ENCODE results near the gene IGFBP4. TPM values are rescaled to one million over a fixed set of nuclear protein-coding genes. Genes with fewer than 3 reads are reported as not detected.

The IGFBP4 gene
- total RNA-seq, 1 donor from 2014 or later = 142 TPM

DNA sequence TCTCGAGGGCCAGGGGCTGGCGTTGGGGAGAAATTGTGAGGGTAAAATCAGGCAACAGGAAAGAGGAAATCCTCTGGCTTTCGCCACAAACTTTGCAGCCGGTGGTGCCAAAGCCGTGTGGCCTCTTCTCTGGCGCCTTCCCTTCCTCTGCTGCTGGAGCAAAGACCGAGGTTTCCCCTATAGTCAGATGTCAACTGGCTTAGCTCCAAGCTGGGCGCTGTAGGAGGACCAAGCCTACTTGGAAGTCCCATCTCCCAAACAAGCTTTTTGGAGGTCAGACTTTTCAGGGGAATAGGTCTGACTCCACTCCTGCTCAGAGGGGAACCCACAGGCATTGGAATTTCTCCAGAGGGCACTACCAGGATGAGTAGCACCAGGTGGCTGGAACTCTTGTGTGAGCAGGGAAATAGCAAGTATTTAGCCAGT, 5.0 kb downstream of the IGFBP4 start:
- peaks cover 31% of the 10 kb centered on the region for H3K4me1 Mint-ChIP-seq (ENCODE audit: low read depth, unreplicated experiment)
- Histone ChIP-seq H3K4me2 (ENCODE audit: low read length) (no peak overlapping the region), H2AFZ (ENCODE audit: low read depth, low read length) (no peak overlapping the region), H3K4me1 (ENCODE audit: insufficient read depth, low read length) (peaks cover 40% of the 10 kb centered on the region), H3K9ac (ENCODE audit: low read length) (no peak overlapping the region), H4K20me1 (ENCODE audit: insufficient read depth, low read length) (peaks cover 84% of the 10 kb centered on the region), H3K9me3 (ENCODE audit: insufficient read depth, low read depth, low read length) (no peaks in the 10 kb centered on the region), H3K36me3 (ENCODE audit: insufficient read depth, low read length) (no peaks in the 10 kb centered on the region), H3K4me3 (ENCODE audit: insufficient read depth, low read depth, low read length) (no peak overlapping the region), H3K79me2 (ENCODE audit: insufficient read depth, low read length) (peaks cover 64% of the 10 kb centered on the region), H3K27me3 (ENCODE audit: insufficient read depth, low read length) (no peaks in the 10 kb centered on the region), H3K27ac (ENCODE audit: low read depth, low read length) (no peak overlapping the region)
- no peak for DNase-seq (ENCODE audit: low read depth)
- no peaks in the 10 kb centered on the region for H3K9me3 Mint-ChIP-seq (ENCODE audit: unreplicated experiment)
- no peak for FAIRE-seq
- H3K27ac Mint-ChIP-seq (ENCODE audit: unreplicated experiment) = no peak overlapping the region
- H3K36me3 Mint-ChIP-seq (ENCODE audit: low read depth, unreplicated experiment) = peaks cover 7% of the 10 kb centered on the region
- TF ChIP-seq CTCF (IDR thresholded peaks at IDR 0.05; ENCODE audit: insufficient read depth, low read depth, low read length) (no peak), EZH2 (IDR thresholded peaks at IDR 0.05; ENCODE audit: insufficient read depth, low read length) (no peak)
- no peak overlapping the region for H3K4me3 Mint-ChIP-seq (ENCODE audit: unreplicated experiment)
- no peaks in the 10 kb centered on the region for H3K27me3 Mint-ChIP-seq (ENCODE audit: low read depth, unreplicated experiment)

GRCh38 chr17:40448639-40449261, 5.5 kb downstream of the IGFBP4 start:
- H3K9ac ChIP-seq (ENCODE audit: low read length) = no peak overlapping the region
- no peak overlapping the region for H3K4me3 ChIP-seq (ENCODE audit: insufficient read depth, low read depth, low read length)
- no peak overlapping the region for H3K4me3 Mint-ChIP-seq (ENCODE audit: unreplicated experiment)
- no peaks in the 10 kb centered on the region for H3K27me3 ChIP-seq (ENCODE audit: insufficient read depth, low read length)
- no peak overlapping the region for H3K27ac Mint-ChIP-seq (ENCODE audit: unreplicated experiment)
- H3K4me2 ChIP-seq (ENCODE audit: low read length) = no peak overlapping the region
- no peak for DNase-seq (ENCODE audit: low read depth)
- no peaks in the 10 kb centered on the region for H3K9me3 Mint-ChIP-seq (ENCODE audit: unreplicated experiment)
- peaks cover 44% of the 10 kb centered on the region for H3K4me1 ChIP-seq (ENCODE audit: insufficient read depth, low read length)
- H3K79me2 ChIP-seq (ENCODE audit: insufficient read depth, low read length) = peaks cover 63% of the 10 kb centered on the region
- no peak overlapping the region for H2AFZ ChIP-seq (ENCODE audit: low read depth, low read length)
- H3K9me3 ChIP-seq (ENCODE audit: insufficient read depth, low read depth, low read length) = no peaks in the 10 kb centered on the region
- H3K36me3 Mint-ChIP-seq (ENCODE audit: low read depth, unreplicated experiment) = peaks cover 7% of the 10 kb centered on the region
- peaks cover 31% of the 10 kb centered on the region for H3K4me1 Mint-ChIP-seq (ENCODE audit: low read depth, unreplicated experiment)
- H3K27me3 Mint-ChIP-seq (ENCODE audit: low read depth, unreplicated experiment) = no peaks in the 10 kb centered on the region
- no peaks in the 10 kb centered on the region for H3K36me3 ChIP-seq (ENCODE audit: insufficient read depth, low read length)
- H3K27ac ChIP-seq (ENCODE audit: low read depth, low read length) = no peak overlapping the region
- TF ChIP-seq EZH2 (IDR thresholded peaks at IDR 0.05; ENCODE audit: insufficient read depth, low read length) (no peak), CTCF (IDR thresholded peaks at IDR 0.05; ENCODE audit: insufficient read depth, low read depth, low read length) (no peak)
- FAIRE-seq = no peak
- H4K20me1 ChIP-seq (ENCODE audit: insufficient read depth, low read length) = peaks cover 84% of the 10 kb centered on the region

DNA sequence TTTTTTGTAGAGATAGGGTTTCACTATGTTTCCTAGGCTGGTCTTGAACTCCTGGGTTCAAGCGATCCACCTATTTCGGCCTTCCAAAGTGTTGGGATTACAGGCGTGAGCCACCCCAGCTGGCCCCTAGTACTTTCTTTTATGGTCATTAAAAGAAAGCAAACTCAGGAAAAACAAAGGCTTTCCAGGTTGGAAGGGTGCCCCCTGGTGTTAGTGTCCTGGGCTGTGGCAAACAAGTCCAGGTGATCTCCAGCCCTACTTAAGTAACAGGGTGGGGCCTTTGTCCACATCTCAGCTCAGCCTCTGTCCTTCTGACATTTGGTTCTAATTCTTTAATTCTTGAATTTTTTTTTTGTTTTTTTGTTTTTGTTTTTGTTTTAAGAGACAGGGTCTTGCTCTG, 6.9 kb downstream of the IGFBP4 start:
- no peak overlapping the region for H3K27ac Mint-ChIP-seq (ENCODE audit: unreplicated experiment)
- H3K36me3 ChIP-seq (ENCODE audit: insufficient read depth, low read length) = peaks cover 8% of the 10 kb centered on the region
- H3K4me1 Mint-ChIP-seq (ENCODE audit: low read depth, unreplicated experiment) = peaks cover 28% of the 10 kb centered on the region
- DNase-seq (ENCODE audit: low read depth) (no peak), FAIRE-seq (no peak)
- H3K4me2 ChIP-seq (ENCODE audit: low read length) = no peak overlapping the region
- H3K27me3 Mint-ChIP-seq (ENCODE audit: low read depth, unreplicated experiment) = no peaks in the 10 kb centered on the region
- H3K27ac ChIP-seq (ENCODE audit: low read depth, low read length) = no peak overlapping the region
- H3K27me3 ChIP-seq (ENCODE audit: insufficient read depth, low read length) = no peaks in the 10 kb centered on the region
- peaks cover 78% of the 10 kb centered on the region for H4K20me1 ChIP-seq (ENCODE audit: insufficient read depth, low read length)
- TF ChIP-seq CTCF (IDR thresholded peaks at IDR 0.05; ENCODE audit: insufficient read depth, low read depth, low read length) = peak; percentile 33
- no peak for TF ChIP-seq EZH2 (IDR thresholded peaks at IDR 0.05; ENCODE audit: insufficient read depth, low read length)
- no peaks in the 10 kb centered on the region for H3K9me3 ChIP-seq (ENCODE audit: insufficient read depth, low read depth, low read length)
- H3K4me3 ChIP-seq (ENCODE audit: insufficient read depth, low read depth, low read length) = no peak overlapping the region
- no peak overlapping the region for H2AFZ ChIP-seq (ENCODE audit: low read depth, low read length)
- H3K4me1 ChIP-seq (ENCODE audit: insufficient read depth, low read length) = peaks cover 41% of the 10 kb centered on the region
- no peak overlapping the region for H3K4me3 Mint-ChIP-seq (ENCODE audit: unreplicated experiment)
- peaks cover 14% of the 10 kb centered on the region for H3K36me3 Mint-ChIP-seq (ENCODE audit: low read depth, unreplicated experiment)
- H3K9ac ChIP-seq (ENCODE audit: low read length) = no peak overlapping the region
- peaks cover 49% of the 10 kb centered on the region for H3K79me2 ChIP-seq (ENCODE audit: insufficient read depth, low read length)
- H3K9me3 Mint-ChIP-seq (ENCODE audit: unreplicated experiment) = no peaks in the 10 kb centered on the region

Measured in astrocyte (in vitro differentiated cells and primary cell).